H1 (cell line): ENCODE results near the gene PRR33. TPM values are rescaled to one million over a fixed set of nuclear protein-coding genes. Genes with fewer than 3 reads are reported as not detected.

Experiments used
- CTCF ChIA-PET: fragments of 300-600 bp; sonication (Branson Sonifier 250); formaldehyde crosslinking; loops from one replicate; lab custom pipeline; 2021; ENCODE audit not compliant: partially characterized antibody; lab: Charles Lee
- POLR2A ChIA-PET: fragments of 300-600 bp; sonication (Branson Sonifier 250); formaldehyde crosslinking; loops from one replicate; lab custom pipeline; 2021; ENCODE audit warnings: inconsistent platforms; ENCODE audit not compliant: partially characterized antibody; lab: Charles Lee
- DNase-seq, 2 experiments: peaks; one replicate each; pipeline versions ENCODE4 v3.0.0 to v3.0.0-alpha.2; 2010 to 2022; ENCODE audit warnings: low spot score in 2 of 2, low read depth in 1 of 2, mixed read lengths in 1 of 2
- FAIRE-seq: peaks from 2 replicates; lab custom pipeline; 2011; peaks lifted over from hg19 to GRCh38; lab: Jason Lieb, UNC
- H2AFZ ChIP-seq: 2 replicates; pipeline ENCODE4 v1.8.1; 2012; ENCODE audit warnings: low read length, inconsistent platforms
- H2AK5ac ChIP-seq: 2 replicates; pipeline ENCODE4 v1.6.1; 2013; ENCODE audit warnings: low read depth, low read length
- H2BK120ac ChIP-seq: replicated peaks from 2 replicates; pipeline ENCODE3; 2013; ENCODE audit warnings: low read depth, low read length, inconsistent platforms
- H2BK12ac ChIP-seq: 2 replicates; pipeline ENCODE4 v1.6.1; 2013; ENCODE audit warnings: low read depth, low read length
- H2BK15ac ChIP-seq: 2 replicates; pipeline ENCODE4 v1.6.1; 2013; ENCODE audit warnings: low read length
- H2BK20ac ChIP-seq: 2 replicates; pipeline ENCODE4 v1.6.1; 2013; ENCODE audit warnings: low read length
- H2BK5ac ChIP-seq: 2 replicates; pipeline ENCODE4 v1.6.1; 2013; ENCODE audit warnings: low read depth, low read length
- H3K14ac ChIP-seq: 2 replicates; pipeline ENCODE4 v1.6.1; 2013; ENCODE audit warnings: inconsistent platforms; ENCODE audit not compliant: insufficient read length
- H3K18ac ChIP-seq: 2 replicates; pipeline ENCODE4 v1.6.1; 2013; ENCODE audit warnings: low read length; ENCODE audit errors: extremely low read depth
- H3K23ac ChIP-seq: 2 replicates; pipeline ENCODE4 v1.6.1; 2013; ENCODE audit warnings: inconsistent platforms; ENCODE audit not compliant: insufficient read length
- H3K23me2 ChIP-seq: 2 replicates; pipeline ENCODE4 v1.6.1; 2013; ENCODE audit warnings: low read depth, low read length
- H3K27ac ChIP-seq: 2 replicates; pipeline ENCODE4 v1.6.1; 2011; ENCODE audit warnings: low read depth, low read length, inconsistent platforms
- H3K27me3 ChIP-seq, 4 experiments: replicated peaks in 1 of 4; 1 replicate in 1 of 4; 2 replicates in 3 of 4; pipeline versions ENCODE4 v1.6.1 to v1.8.1; 2011 to 2013; ENCODE audit warnings: low read length in 3 of 4, mild to moderate bottlenecking in 3 of 4, inconsistent platforms in 2 of 4, mixed read lengths in 2 of 4, moderate library complexity in 1 of 4; ENCODE audit not compliant: control insufficient read depth in 3 of 4, insufficient read depth in 3 of 4; ENCODE audit errors: extremely low read depth in 1 of 4
- H3K36me3 ChIP-seq, 4 experiments: 2 replicates each; pipeline versions ENCODE4 v1.6.1 to v1.8.1; 2011 to 2013; ENCODE audit warnings: mild to moderate bottlenecking in 4 of 4, low read length in 3 of 4, moderate library complexity in 2 of 4, control low read depth in 1 of 4, inconsistent platforms in 1 of 4; ENCODE audit not compliant: insufficient read depth in 4 of 4, control insufficient read depth in 2 of 4
- H3K4ac ChIP-seq: replicated peaks from 2 replicates; pipeline ENCODE3; 2013; ENCODE audit warnings: low read length, low read depth, mixed read lengths, inconsistent platforms; ENCODE audit not compliant: insufficient read length
- H3K4me1 ChIP-seq, 4 experiments: replicated peaks in 1 of 4; 1 replicate in 1 of 4; 2 replicates in 3 of 4; pipeline versions ENCODE4 v1.6.1 to v1.8.1; 2011 to 2013; ENCODE audit warnings: low read length in 3 of 4, inconsistent platforms in 2 of 4, mixed read lengths in 1 of 4; ENCODE audit not compliant: insufficient read depth in 4 of 4, control insufficient read depth in 3 of 4
- H3K4me2 ChIP-seq, 2 experiments: 2 replicates each; pipeline versions ENCODE4 v1.6.1 to v1.8.1; 2011 to 2013; ENCODE audit warnings: low read depth in 2 of 2, low read length in 2 of 2, control low read depth in 1 of 2, inconsistent platforms in 1 of 2, mild to moderate bottlenecking in 1 of 2; ENCODE audit not compliant: insufficient read depth in 1 of 2
- H3K4me3 ChIP-seq, 4 experiments: fragments of 200-600, 300-600 bp in 1 of 4; sonication (generic), shearing (Covaris generic), sonication (Bioruptor Twin) in 1 of 4; 2 replicates each; pipeline versions ENCODE4 v1.5.1 to v1.8.1; 2011 to 2016; ENCODE audit warnings: low read length in 4 of 4, low read depth in 3 of 4, control low read depth in 2 of 4, inconsistent platforms in 2 of 4, mild to moderate bottlenecking in 2 of 4, mixed read lengths in 1 of 4, moderate library complexity in 1 of 4; ENCODE audit not compliant: insufficient read depth in 2 of 4; ENCODE audit errors: extremely low read depth in 1 of 4
- H3K56ac ChIP-seq: replicated peaks from 2 replicates; pipeline ENCODE3; 2013; ENCODE audit warnings: low read depth, mild to moderate bottlenecking, mixed read lengths, low read length, inconsistent platforms; ENCODE audit not compliant: insufficient read length
- H3K79me1 ChIP-seq: 2 replicates; pipeline ENCODE4 v1.6.1; 2013; ENCODE audit warnings: low read depth, low read length, control low read depth
- H3K79me2 ChIP-seq, 2 experiments: 2 replicates each; pipeline versions ENCODE4 v1.6.1 to v1.8.1; 2012 to 2013; ENCODE audit warnings: low read length in 2 of 2, mild to moderate bottlenecking in 2 of 2, inconsistent platforms in 1 of 2; ENCODE audit not compliant: insufficient read depth in 2 of 2, control insufficient read depth in 1 of 2
- H3K9ac ChIP-seq, 4 experiments: replicated peaks in 1 of 4; 1 replicate in 1 of 4; 2 replicates in 3 of 4; pipeline versions ENCODE4 v1.6.1 to v1.8.1; 2011 to 2013; ENCODE audit warnings: low read depth in 3 of 4, low read length in 3 of 4, control low read depth in 2 of 4, mild to moderate bottlenecking in 2 of 4, moderate library complexity in 2 of 4, inconsistent platforms in 1 of 4; ENCODE audit errors: extremely low read depth in 1 of 4
- H3K9me3 ChIP-seq, 2 experiments: 2 replicates each; pipeline versions ENCODE4 v1.6.1 to v1.8.1; 2012 to 2013; ENCODE audit warnings: mild to moderate bottlenecking in 2 of 2, moderate library complexity in 2 of 2, control low read depth in 1 of 2, inconsistent platforms in 1 of 2, low read depth in 1 of 2, low read length in 1 of 2, mixed read lengths in 1 of 2; ENCODE audit not compliant: insufficient read depth in 2 of 2
- H4K20me1 ChIP-seq, 2 experiments: replicated peaks in 1 of 2; 2 replicates each; pipeline versions ENCODE3 to v1.8.1; 2011 to 2013; ENCODE audit warnings: inconsistent platforms in 2 of 2, low read length in 2 of 2, mild to moderate bottlenecking in 1 of 2; ENCODE audit not compliant: insufficient read depth in 2 of 2, control insufficient read depth in 1 of 2
- H4K5ac ChIP-seq: 2 replicates; pipeline ENCODE4 v1.6.1; 2013; ENCODE audit warnings: low read length, low read depth, mixed read lengths, inconsistent platforms; ENCODE audit not compliant: insufficient read length
- H4K8ac ChIP-seq: 2 replicates; pipeline ENCODE4 v1.8.0; 2013; ENCODE audit warnings: mild to moderate bottlenecking, moderate library complexity, low read length, inconsistent platforms; ENCODE audit not compliant: insufficient read depth; ENCODE audit errors: extremely low read depth
- H4K91ac ChIP-seq: replicated peaks from 2 replicates; pipeline ENCODE3; 2013; ENCODE audit warnings: low read length, mixed read lengths, inconsistent platforms; ENCODE audit not compliant: insufficient read length
- EZH2 ChIP-seq: fragments of 200-600 bp; sonication (generic); IDR thresholded peaks from 2 replicates; pipeline ENCODE4 v1.7.1; 2012; ENCODE audit warnings: low read depth, mild to moderate bottlenecking, moderate library complexity, low read length, inconsistent platforms; ENCODE audit not compliant: severe bottlenecking
- GTF2F1 ChIP-seq: IDR thresholded peaks from 2 replicates; pipeline ENCODE4 v1.6.1; 2012; ENCODE audit warnings: low read depth, low read length, improper control_type of control experiment, borderline replicate concordance
- HDAC2 ChIP-seq, 2 experiments: fragments of 300-600 bp in 1 of 2; sonication (generic) in 1 of 2; IDR thresholded peaks; 2 replicates each; pipeline ENCODE4 v1.6.1; 2011 to 2012; ENCODE audit warnings: low read depth in 2 of 2, low read length in 2 of 2, mild to moderate bottlenecking in 2 of 2, moderate library complexity in 2 of 2, borderline replicate concordance in 1 of 2, inconsistent platforms in 1 of 2
- JUND ChIP-seq: IDR thresholded peaks from 2 replicates; pipeline ENCODE4 v1.6.1; 2011; ENCODE audit warnings: mild to moderate bottlenecking, improper control_type of control experiment, low read length
- KDM4A ChIP-seq: IDR thresholded peaks from one replicate; pipeline ENCODE4 v1.7.1; 2012; ENCODE audit warnings: low read depth, mild to moderate bottlenecking, moderate library complexity, low read length, inconsistent platforms; ENCODE audit not compliant: severe bottlenecking
- POU5F1 ChIP-seq: IDR thresholded peaks from 2 replicates; pipeline ENCODE4 v1.6.1; 2011; ENCODE audit warnings: low read depth, mild to moderate bottlenecking, low read length, moderate library complexity
- SP4 ChIP-seq: IDR thresholded peaks from 2 replicates; pipeline ENCODE4 v1.6.1; 2012; ENCODE audit warnings: low read length, inconsistent platforms
- WGBS, 2 experiments: shearing (Covaris generic) in 1 of 2; methylation state at CpG; one replicate each; pipeline versions ENCODE4 v1.1.6 to v1.1.7; 2013 to 2015; ENCODE audit warnings: low lambda C conversion rate in 2 of 2, mixed read lengths in 2 of 2, inconsistent platforms in 1 of 2, low coverage in 1 of 2, missing lambda C conversion rate in 1 of 2; ENCODE audit not compliant: insufficient replicate concordance in 2 of 2, insufficient coverage in 1 of 2, insufficient read length in 1 of 2; ENCODE audit errors: extremely low coverage in 1 of 2, missing lambda C conversion rate in 1 of 2; 5-methylcytosine and 5-hydroxymethylcytosine counted together
- polyA plus RNA-seq, 7 experiments: library from polyadenylated mRNA; depleted of rRNA in 3 of 7; stranded (reverse) in 5 of 7; unstranded in 2 of 7; fragments of >200 nt in 5 of 7; fragments of 200-250 nt in 2 of 7; gene quantifications; 1 replicate in 5 of 7; 2 replicates in 1 of 7; 4 replicates in 1 of 7; pipeline versions ENCODE4 v1.2.1 to v1.2.3, GENCODE V29; 2011 to 2013; ENCODE audit warnings: missing spikeins in 2 of 7, mixed read lengths in 2 of 7
- total RNA-seq: library from RNA; stranded (reverse); fragmentation: NEBNext Ultra II Directional; extraction: Animal tissue kit (Norgen Biotek cat#: 25700); gene quantifications from 2 replicates; pipeline ENCODE4 v1.2.1, GENCODE V29; 2021
- TF ChIP-seq, protein P1 (sequence below), 3 experiments: IDR thresholded peaks; 1 replicate in 2 of 3; 2 replicates in 1 of 3; pipeline versions ENCODE4 v1.5.1 to v1.6.1; 2011; ENCODE audit warnings: low read length in 3 of 3, mild to moderate bottlenecking in 3 of 3, inconsistent platforms in 2 of 3, low read depth in 1 of 3, moderate library complexity in 1 of 3; ENCODE audit not compliant: insufficient read depth in 1 of 3; ENCODE audit errors: control extremely low read depth in 1 of 3

The PRR33 gene
- total and polyA plus RNA-seq, 2 of the 8 experiments (the other 6 are each of a cell fraction or from before 2014, with no cell fraction given) = 0.02 TPM; not detected in 1

DNA sequence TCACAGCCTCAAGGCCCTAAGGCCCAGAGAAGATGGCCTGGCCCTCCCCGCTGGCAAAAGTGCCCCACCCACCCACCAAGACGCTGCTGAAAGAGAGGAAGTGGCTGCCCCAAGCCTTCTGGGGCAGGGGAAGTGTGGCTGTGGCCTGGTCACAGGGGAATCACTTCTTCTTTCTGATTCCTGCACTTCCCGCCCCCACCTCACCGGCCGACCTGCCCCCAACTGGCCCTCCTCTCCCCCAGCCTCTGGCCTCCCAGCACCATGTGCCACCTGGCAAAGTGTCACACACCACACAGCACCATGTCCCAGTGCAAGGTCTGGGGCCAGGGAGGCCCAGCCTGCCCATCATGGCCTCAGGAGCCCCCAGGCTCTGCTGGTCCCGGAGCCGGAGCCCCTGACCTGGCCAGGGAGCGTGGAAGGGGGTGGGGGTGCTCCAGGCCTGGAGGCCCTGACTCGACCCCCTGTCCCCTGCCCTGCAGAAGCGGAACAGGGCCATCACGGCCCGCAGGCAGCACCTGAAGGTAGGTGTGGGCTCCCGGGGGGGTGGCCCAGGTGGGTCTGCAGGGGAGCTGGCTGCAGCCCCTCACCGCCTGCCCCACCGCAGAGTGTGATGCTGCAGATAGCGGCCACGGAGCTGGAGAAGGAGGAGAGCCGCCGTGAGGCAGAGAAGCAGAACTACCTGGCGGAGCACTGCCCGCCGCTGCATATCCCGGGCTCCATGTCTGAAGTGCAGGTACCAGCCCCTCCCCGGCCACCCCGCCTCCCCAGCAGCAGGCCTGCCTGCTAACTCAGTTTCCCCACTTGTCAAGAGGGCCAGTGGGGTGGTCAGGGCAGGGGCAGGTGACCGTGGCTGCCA, 51.5 kb downstream of the PRR33 start:
- Histone ChIP-seq H4K20me1 (no peaks in the 10 kb centered on the region), H3K14ac (no peak overlapping the region)
- TF ChIP-seq POU5F1 (no peak), KDM4A (no peak), JUND (no peak), SP4 (no peak), HDAC2 (IDR thresholded peaks at IDR 0.05; ENCODE audit: borderline replicate concordance in 1 of 2, low read depth in 2 of 2, low read length in 2 of 2) (no peak), GTF2F1 (no peak), EZH2 (no peak)
- TF ChIP-seq, protein P1, sequence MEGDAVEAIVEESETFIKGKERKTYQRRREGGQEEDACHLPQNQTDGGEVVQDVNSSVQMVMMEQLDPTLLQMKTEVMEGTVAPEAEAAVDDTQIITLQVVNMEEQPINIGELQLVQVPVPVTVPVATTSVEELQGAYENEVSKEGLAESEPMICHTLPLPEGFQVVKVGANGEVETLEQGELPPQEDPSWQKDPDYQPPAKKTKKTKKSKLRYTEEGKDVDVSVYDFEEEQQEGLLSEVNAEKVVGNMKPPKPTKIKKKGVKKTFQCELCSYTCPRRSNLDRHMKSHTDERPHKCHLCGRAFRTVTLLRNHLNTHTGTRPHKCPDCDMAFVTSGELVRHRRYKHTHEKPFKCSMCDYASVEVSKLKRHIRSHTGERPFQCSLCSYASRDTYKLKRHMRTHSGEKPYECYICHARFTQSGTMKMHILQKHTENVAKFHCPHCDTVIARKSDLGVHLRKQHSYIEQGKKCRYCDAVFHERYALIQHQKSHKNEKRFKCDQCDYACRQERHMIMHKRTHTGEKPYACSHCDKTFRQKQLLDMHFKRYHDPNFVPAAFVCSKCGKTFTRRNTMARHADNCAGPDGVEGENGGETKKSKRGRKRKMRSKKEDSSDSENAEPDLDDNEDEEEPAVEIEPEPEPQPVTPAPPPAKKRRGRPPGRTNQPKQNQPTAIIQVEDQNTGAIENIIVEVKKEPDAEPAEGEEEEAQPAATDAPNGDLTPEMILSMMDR (IDR thresholded peaks at IDR 0.05; ENCODE audit: control extremely low read depth in 1 of 3, insufficient read depth in 1 of 3, low read depth in 1 of 3, low read length in 3 of 3) = no peak

More for the DNA sequence above, 51.5 kb downstream of the PRR33 start:
- Histone ChIP-seq H2AK5ac (no peak overlapping the region), H2BK15ac (no peak overlapping the region), H3K4me1 (peaks cover 0 to 3% (median 0%) of the 10 kb centered on the region in 4 experiments; a peak in 2 of 7 replicates), H3K79me1 (no peaks in the 10 kb centered on the region), H4K5ac (no peak overlapping the region), H3K79me2 (no peaks in the 10 kb centered on the region), H3K27me3 (no peaks in the 10 kb centered on the region), H3K9me3 (no peaks in the 10 kb centered on the region), H2BK20ac (no peak overlapping the region), H3K4me2 (no peak overlapping the region), H4K8ac (no peak overlapping the region), H2BK120ac (no peak overlapping the region), H4K91ac (no peak overlapping the region), H2AFZ (no peak overlapping the region), H3K36me3 (no peaks in the 10 kb centered on the region), H2BK5ac (no peak overlapping the region), H3K23me2 (no peaks in the 10 kb centered on the region), H3K56ac (no peak overlapping the region), H3K27ac (no peak overlapping the region), H3K4me3 (no peak overlapping the region), H3K23ac (no peak overlapping the region), H3K9ac (no peak overlapping the region), H3K18ac (no peak overlapping the region), H3K4ac (no peak overlapping the region), H2BK12ac (no peak overlapping the region)
- ChIA-PET POLR2A (no interaction called here), CTCF (interaction anchor here (1.0 to 3.7 kb wide), 7 partner anchors 7 to 310 kb away, joined by 3 to 34 read pairs (median 5); no protein-coding TSS in a partner anchor)
- WGBS, 2 experiments = 91% methylated on average over 11 of the region's 26 CpGs; no CpG with 5 or more reads in 1 of the 2 experiments
- no peak for DNase-seq
- FAIRE-seq = no peak
